WTC11 (cell line): ENCODE data around the gene LGR4.

Experiments used
- CTCF ChIP-seq: fragments of 200-600 bp; IDR thresholded peaks from 2 replicates; pipeline ENCODE4 v1.8.0; 2022; ENCODE audit warnings: antibody characterized with exemption
- FOXP1 ChIP-seq: sonication (generic); formaldehyde crosslinking; IDR thresholded peaks from 2 replicates; pipeline ENCODE4 v1.8.0; 2022; ENCODE audit warnings: missing genetic modification reagents, mild to moderate bottlenecking, moderate library complexity, borderline replicate concordance
- TEAD1 ChIP-seq: sonication (generic); formaldehyde crosslinking; IDR thresholded peaks from 2 replicates; pipeline ENCODE4 v1.8.0; 2022; ENCODE audit warnings: mild to moderate bottlenecking, missing genetic modification reagents

- TF ChIP-seq FOXP1 (CRISPR knock-in tag) (no peak), CTCF (no peak), TEAD1 (CRISPR knock-in tag) (no peak)
These were observed 115.9 kb downstream of the LGR4 start for GRCh38 chr11:27356624-27357222.
